SKM-1 (cell line): ENCODE measurements around the gene CTIF.

Source experiments
- DNase-seq: peaks from one replicate; lab custom pipeline; 2025; ENCODE audit not compliant: unreplicated experiment; lab: John Stamatoyannopoulos, UW

Gene CTIF

GRCh38 chr18:48742304-48742703 lies 203.5 kb downstream of the CTIF start:
- no peak for DNase-seq

- peak; percentile 59 for DNase-seq
Measured at GRCh38 chr18:48742706-48743475, 204.1 kb downstream of the CTIF start.

GRCh38 chr18:48743886-48744285 lies 205.1 kb downstream of the CTIF start:
- no peak for DNase-seq

DNA sequence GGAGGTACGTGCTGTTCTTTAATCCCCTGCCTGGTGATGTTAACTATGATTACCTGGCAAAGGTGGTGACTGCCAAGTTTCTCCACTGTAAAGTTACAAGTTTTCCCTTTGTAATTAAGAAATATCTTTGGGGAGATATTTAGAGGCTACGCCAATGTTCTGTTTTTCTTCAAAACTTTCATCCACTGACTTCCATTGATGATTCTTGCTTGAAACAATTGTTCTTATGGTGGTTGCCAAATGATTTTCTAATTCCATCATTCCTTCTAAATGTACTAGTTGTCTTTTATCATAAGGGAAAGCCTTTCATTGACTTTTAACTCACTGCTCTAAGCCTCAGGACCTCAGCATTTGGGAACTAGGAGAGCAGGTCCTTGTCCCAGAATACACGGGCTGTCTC lies 206.5 kb downstream of the CTIF start:
- no peak for DNase-seq

GRCh38 chr18:48749768-48750167 lies 210.9 kb downstream of the CTIF start:
- no peak for DNase-seq

DNA sequence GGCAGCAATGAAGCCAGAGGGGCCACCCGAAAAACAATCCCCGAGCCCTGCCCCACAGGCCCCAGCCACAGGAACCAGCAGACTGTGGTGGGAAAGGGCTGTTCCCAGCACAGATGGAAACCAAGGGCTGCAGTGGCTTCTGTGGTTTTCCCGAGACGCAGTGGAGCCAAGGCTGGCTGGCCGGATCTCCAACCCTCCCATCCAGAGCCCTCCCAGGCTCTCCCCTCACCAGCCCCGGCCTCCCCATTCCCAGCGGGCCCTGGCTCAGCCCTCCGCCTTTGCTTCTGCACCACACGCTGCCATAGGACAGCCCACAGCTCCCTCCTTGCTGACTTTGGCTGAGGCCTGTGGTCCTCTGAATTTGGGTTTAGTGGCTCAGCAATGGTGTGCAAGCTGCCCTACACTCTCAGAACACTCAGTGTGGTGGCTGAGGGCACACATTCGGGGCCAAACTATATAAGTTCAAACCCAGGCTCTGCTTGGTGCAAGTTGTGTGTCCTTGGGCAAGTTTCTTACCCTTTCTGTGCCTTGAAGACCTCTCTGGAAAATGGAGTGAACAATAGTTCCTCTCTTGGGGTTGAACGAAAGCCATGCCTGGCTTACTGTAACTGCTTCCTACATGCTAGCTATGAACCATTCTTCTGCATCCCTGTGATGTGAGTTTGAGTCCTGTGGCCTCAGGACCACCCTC lies 211.8 kb downstream of the CTIF start:
- DNase-seq = no peak

DNA sequence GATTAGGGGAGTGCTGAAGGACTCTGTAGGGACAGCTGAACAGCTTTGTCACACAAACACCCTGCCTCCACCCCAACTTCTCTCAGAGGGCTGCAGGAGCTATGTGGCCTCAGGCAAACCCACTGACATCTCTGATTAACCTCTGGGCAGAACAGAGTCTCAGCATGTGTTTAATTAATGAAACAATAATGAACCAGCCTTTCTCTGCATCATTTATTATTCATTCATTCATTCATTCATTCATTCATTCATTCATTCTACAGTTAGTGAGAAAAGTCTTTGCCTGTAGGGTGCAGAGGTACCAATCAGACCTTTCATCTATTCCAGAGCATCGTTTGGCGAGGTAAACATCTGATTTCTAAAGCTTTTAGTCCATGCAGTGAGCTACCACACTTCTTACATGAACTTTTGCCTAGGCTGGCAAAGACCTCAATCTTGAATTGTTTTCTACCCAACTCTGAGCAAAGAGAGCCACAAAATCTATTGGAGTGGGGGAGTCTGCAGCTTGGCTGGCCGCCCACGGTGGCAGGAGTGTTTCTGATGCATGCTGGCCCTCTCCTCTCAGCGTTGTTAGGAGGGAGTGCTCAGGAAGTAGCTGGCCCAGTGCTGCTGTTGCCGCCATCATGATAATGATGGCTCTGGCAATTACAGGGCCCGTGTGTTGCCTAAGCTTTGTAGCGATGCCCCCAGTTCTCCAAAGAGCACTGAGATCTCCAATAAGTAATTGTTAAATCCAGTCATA lies 213.1 kb downstream of the CTIF start:
- no peak for DNase-seq

- DNase-seq = no peak
Measured at GRCh38 chr18:48752478-48752877, 213.6 kb downstream of the CTIF start.

- DNase-seq = no peak
Measured at GRCh38 chr18:48752928-48753327, 214.1 kb downstream of the CTIF start.

- no peak for DNase-seq
Measured at GRCh38 chr18:48753691-48754090, 214.9 kb downstream of the CTIF start.

DNA sequence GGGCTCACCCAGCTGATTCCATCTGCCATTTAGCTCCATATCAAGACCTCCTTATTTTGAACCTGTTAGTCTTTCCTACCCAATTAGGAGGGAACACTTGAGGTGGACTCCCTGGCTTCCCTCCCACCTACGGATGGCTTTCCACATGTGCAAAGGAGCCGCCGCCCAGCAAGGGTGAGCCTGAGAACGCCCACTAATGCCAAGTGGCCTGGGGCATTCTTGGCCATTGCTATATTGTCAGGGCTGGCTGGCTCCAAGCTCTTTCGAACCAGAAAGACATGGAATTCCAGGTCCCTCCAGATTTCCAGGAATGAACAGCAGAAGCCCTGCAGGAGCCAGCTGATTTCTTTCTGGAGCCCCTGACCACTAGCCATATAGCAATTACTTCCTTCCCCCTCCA lies 215.7 kb downstream of the CTIF start:
- DNase-seq = no peak

DNA sequence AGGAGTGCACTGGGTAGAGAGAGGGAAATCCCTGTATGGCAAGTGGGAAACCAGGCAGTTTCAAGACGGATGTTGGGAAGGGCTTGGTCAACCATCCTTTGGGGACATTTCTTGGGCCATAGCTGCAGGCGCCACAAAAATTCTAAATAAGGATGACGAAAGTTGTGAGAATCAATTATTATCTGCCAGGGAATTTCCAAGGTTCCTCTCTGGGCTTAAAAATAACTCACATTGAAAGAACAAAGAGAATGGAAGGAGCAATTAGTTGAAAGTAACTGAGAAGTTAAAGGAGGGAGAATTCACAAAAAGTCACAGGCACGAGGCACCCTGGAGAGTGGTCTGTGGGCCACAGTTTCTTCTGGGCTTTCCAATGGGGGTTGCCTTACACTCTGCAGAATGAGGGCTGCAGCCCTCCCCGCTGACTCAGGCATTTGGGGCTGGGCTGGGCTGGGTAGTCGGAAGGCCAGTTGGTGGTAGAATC lies 216.2 kb downstream of the CTIF start:
- no peak for DNase-seq

DNA sequence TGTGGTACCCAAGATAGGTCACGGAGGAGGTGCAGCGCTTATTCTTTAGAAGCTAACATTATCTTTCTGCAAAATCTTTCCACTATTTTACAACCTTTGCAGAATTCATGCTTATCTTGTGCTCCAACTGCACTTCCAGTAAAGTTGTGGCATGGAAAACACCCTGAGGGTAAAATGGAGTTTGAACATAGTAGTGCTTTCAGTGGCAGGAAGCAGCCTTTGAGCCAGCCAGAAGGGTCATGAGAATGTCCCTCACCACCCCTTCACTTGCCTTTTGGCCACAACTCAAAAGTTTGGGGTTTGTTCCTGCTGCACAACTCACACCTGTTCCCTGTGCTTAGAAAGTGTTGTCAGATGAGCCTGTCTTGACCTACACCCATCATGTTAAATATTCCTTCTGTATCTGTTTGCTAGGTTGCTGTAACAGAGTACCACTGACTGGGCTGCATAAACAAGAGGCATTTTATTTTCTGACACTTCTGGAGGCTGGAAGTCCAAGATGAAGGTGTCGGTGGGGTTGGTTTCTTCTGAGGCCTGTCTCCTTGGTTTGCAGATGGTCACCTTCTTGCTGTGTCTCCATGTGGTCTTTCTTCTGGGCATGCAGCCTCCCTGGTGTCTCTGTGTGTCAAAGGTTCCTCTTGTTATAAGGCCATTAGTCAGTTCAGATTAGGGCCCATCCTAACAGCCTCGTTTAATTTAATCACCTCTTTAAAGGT lies 217.8 kb downstream of the CTIF start:
- no peak for DNase-seq

DNA sequence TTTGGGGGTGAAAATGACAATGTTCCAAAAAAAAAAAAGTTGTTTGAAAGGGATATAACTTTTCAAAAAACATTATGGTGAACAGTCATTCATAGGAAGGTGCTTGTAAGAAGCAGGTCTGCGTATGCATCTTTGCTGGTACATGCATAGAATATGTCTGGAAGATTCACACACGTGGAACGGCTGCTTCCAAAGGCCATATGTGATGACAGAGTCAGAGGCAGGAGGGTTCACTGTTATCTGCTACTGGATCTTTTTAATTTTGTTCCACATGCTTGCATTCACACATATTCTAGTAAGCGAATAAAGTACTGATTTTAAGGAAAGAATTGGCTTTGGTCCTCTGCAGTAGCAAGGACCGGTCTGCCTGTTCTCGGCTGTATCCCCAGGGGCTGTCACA lies 218.5 kb downstream of the CTIF start:
- DNase-seq = no peak

DNA sequence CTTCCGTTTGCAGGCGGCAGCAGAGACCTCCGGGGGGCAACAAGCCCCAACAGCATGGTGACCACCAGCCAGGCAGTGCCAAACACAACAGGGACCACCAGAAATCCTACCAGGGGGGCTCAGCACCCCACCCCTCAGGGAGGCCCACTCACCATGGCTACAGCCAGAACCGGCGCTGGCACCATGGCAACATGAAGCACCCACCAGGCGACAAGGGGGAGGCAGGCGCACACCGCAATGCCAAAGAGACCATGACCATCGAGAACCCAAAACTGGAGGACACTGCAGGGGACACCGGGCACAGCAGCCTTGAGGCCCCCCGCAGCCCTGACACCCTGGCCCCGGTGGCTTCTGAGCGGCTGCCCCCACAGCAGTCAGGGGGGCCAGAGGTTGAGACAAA lies 219.1 kb downstream of the CTIF start:
- no peak for DNase-seq

DNA sequence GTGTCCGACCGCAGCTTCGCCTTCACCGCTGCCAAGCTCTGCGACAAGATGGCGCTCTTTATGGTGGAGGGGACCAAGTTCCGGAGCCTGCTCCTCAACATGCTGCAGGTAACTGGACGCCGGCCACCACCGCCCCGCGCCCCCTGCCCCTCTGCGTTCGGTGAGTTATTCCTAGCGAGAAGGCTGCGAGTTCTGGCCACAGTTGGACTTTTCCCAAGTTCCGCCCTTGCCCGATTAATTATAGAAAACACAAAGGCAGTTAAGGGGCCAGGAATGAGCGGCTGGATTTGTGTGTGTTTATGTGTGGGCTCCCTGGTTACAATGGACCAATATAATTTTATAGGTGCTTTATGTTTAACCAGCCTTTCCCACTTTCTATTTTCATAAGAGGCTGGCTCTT lies 222.8 kb downstream of the CTIF start:
- DNase-seq = no peak

GRCh38 chr18:48762022-48762421 lies 223.2 kb downstream of the CTIF start:
- DNase-seq = no peak

GRCh38 chr18:48762836-48763718 lies 224.2 kb downstream of the CTIF start:
- no peak for DNase-seq

DNA sequence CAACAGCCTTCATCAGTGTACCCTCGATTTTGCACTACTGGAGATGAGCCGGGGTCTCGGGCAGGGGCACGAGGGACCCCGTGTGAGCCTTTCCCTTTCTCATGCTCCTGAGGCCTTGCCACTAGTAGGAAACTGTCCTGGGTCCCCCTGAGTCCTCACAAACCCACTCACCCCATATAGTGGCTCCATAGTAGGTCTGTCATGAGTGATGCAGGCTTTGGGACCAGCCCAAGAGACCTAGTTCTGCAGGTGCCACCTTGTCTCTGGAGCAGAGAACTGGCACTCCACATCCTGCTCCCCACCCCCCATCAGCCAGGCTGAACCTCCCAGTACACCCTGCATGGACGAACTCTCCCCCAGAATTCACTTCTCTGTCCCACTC lies 224.9 kb downstream of the CTIF start:
- no peak for DNase-seq

- no peak for DNase-seq
Measured at GRCh38 chr18:48765053-48765452, 226.2 kb downstream of the CTIF start.
